IMR-90 (cell line): ENCODE measurements around the gene GOLT1A. TPM values are rescaled to one million over a fixed set of nuclear protein-coding genes. Genes with fewer than 3 reads are reported as not detected.

Experiments used
- ATAC-seq: fragments of 200-7000 bp; cut with Tn5 transposase; 2 replicates; pipeline ENCODE4 v1.9.1; 2020; ENCODE audit warnings: low read depth, mild to moderate bottlenecking, moderate library complexity
- BruUV-seq: library from RNA; stranded (reverse); fragments of 400-500 nt; replicated peaks from 2 replicates; lab custom pipeline; 2021; lab: Mats Ljungman, UMichigan
- CTCF ChIA-PET: fragments of 300-600 bp; formaldehyde crosslinking; extraction: SDS; loops from one replicate; lab custom pipeline; 2021; ENCODE audit warnings: antibody characterized with exemption; lab: Yijun Ruan, JAX
- POLR2A ChIA-PET: fragments of 300-600 bp; sonication (Branson Sonifier 250); formaldehyde crosslinking; loops from one replicate; lab custom pipeline; 2022; ENCODE audit warnings: antibody characterized with exemption; ENCODE audit not compliant: unreplicated experiment; lab: Charles Lee
- DNase-seq: peaks from one replicate; pipeline ENCODE4 v3.0.0; 2013
- H2AFZ ChIP-seq: replicated peaks from 2 replicates; pipeline ENCODE3; 2013; ENCODE audit warnings: low read length, mild to moderate bottlenecking; ENCODE audit not compliant: poor library complexity
- H2AK5ac ChIP-seq: 2 replicates; pipeline ENCODE4 v1.6.1; 2013; ENCODE audit warnings: low read depth, low read length, inconsistent platforms
- H2AK9ac ChIP-seq: replicated peaks from 2 replicates; pipeline ENCODE3; 2013; ENCODE audit warnings: mild to moderate bottlenecking, low read depth, low read length, moderate library complexity; ENCODE audit not compliant: poor library complexity
- H2BK120ac ChIP-seq: 2 replicates; pipeline ENCODE4 v1.6.1; 2013; ENCODE audit warnings: low read depth, low read length, inconsistent platforms
- H2BK15ac ChIP-seq: 3 replicates; pipeline ENCODE4 v1.6.1; 2013; ENCODE audit warnings: low read depth, low read length, inconsistent platforms
- H2BK20ac ChIP-seq: 2 replicates; pipeline ENCODE4 v1.6.1; 2013; ENCODE audit warnings: low read depth, mild to moderate bottlenecking, inconsistent platforms, low read length, moderate library complexity
- H2BK5ac ChIP-seq: 2 replicates; pipeline ENCODE4 v1.6.1; 2013; ENCODE audit warnings: mild to moderate bottlenecking, low read depth, low read length, inconsistent platforms; ENCODE audit not compliant: poor library complexity, severe bottlenecking
- H3K14ac ChIP-seq: replicated peaks from 2 replicates; pipeline ENCODE4 v1.6.1; 2013; ENCODE audit warnings: low read depth, low read length, inconsistent platforms
- H3K18ac ChIP-seq: 2 replicates; pipeline ENCODE4 v1.6.1; 2013; ENCODE audit warnings: low read depth, low read length, control low read depth
- H3K23ac ChIP-seq: 2 replicates; pipeline ENCODE4 v1.6.1; 2013; ENCODE audit warnings: low read depth, low read length, inconsistent platforms
- H3K27ac ChIP-seq: 2 replicates; pipeline ENCODE4 v1.5.1; 2013; ENCODE audit warnings: mild to moderate bottlenecking, control low read depth, low read length; ENCODE audit not compliant: insufficient read depth
- H3K27me3 ChIP-seq: 2 replicates; pipeline ENCODE4 v1.6.1; 2013; ENCODE audit warnings: low read length; ENCODE audit not compliant: control insufficient read depth, insufficient read depth
- H3K36me3 ChIP-seq: 2 replicates; pipeline ENCODE4 v1.6.1; 2013; ENCODE audit warnings: low read length, mixed read lengths; ENCODE audit not compliant: control insufficient read depth, insufficient read depth
- H3K4ac ChIP-seq: 2 replicates; pipeline ENCODE4 v1.6.1; 2013; ENCODE audit warnings: low read depth, low read length, inconsistent platforms
- H3K4me1 ChIP-seq: 2 replicates; pipeline ENCODE4 v1.6.1; 2013; ENCODE audit warnings: low read length, mixed read lengths; ENCODE audit not compliant: control insufficient read depth, insufficient read depth
- H3K4me2 ChIP-seq: 2 replicates; pipeline ENCODE4 v1.6.1; 2013; ENCODE audit warnings: low read depth, mild to moderate bottlenecking, control low read depth, low read length, moderate library complexity
- H3K4me3 ChIP-seq: 2 replicates; pipeline ENCODE4 v1.5.1; 2013; ENCODE audit warnings: low read depth, mild to moderate bottlenecking, control low read depth, low read length, moderate library complexity; ENCODE audit not compliant: insufficient read depth
- H3K56ac ChIP-seq: 2 replicates; pipeline ENCODE4 v1.6.1; 2013; ENCODE audit warnings: low read length, inconsistent platforms; ENCODE audit not compliant: insufficient read depth; ENCODE audit errors: extremely low read depth
- H3K79me1 ChIP-seq, 2 experiments: 2 replicates each; pipeline ENCODE4 v1.6.1; 2013; ENCODE audit warnings: low read length in 2 of 2, inconsistent platforms in 1 of 2, low read depth in 1 of 2
- H3K9ac ChIP-seq: 2 replicates; pipeline ENCODE4 v1.6.1; 2013; ENCODE audit warnings: low read depth, low read length, control low read depth
- H3K9me1 ChIP-seq: 2 replicates; pipeline ENCODE4 v1.6.1; 2013; ENCODE audit warnings: low read length, inconsistent platforms; ENCODE audit not compliant: insufficient read depth
- H3K9me3 ChIP-seq: 2 replicates; pipeline ENCODE4 v1.6.1; 2013; ENCODE audit warnings: low read length; ENCODE audit not compliant: control insufficient read depth, insufficient read depth
- H4K20me1 ChIP-seq: 2 replicates; pipeline ENCODE4 v1.6.1; 2013; ENCODE audit warnings: low read length, inconsistent platforms; ENCODE audit not compliant: insufficient read depth
- H4K5ac ChIP-seq: 2 replicates; pipeline ENCODE4 v1.6.1; 2013; ENCODE audit warnings: mild to moderate bottlenecking, low read depth, low read length, control low read depth
- H4K8ac ChIP-seq, 2 experiments: 2 replicates each; pipeline ENCODE4 v1.6.1; 2013; ENCODE audit warnings: low read depth in 2 of 2, low read length in 2 of 2, control low read depth in 1 of 2, inconsistent platforms in 1 of 2
- H4K91ac ChIP-seq: 2 replicates; pipeline ENCODE4 v1.6.1; 2013; ENCODE audit warnings: low read depth, low read length, inconsistent platforms; ENCODE audit not compliant: insufficient read depth
- BHLHE40 ChIP-seq: fragments of 150-350 bp; IDR thresholded peaks from 2 replicates; pipeline ENCODE4 v1.6.1; 2016; ENCODE audit warnings: mild to moderate bottlenecking, low read depth, low read length
- CEBPB ChIP-seq: IDR thresholded peaks from 2 replicates; pipeline ENCODE4 v1.6.1; 2012; ENCODE audit warnings: low read depth, low read length, improper control_type of control experiment
- CHD1 ChIP-seq: IDR thresholded peaks from 2 replicates; pipeline ENCODE4 v1.6.1; 2012; ENCODE audit warnings: low read depth, low read length, improper control_type of control experiment
- FOS ChIP-seq: fragments of 150-350 bp; IDR thresholded peaks from 2 replicates; pipeline ENCODE4 v1.6.1; 2016; ENCODE audit warnings: low read depth, low read length
- MAFK ChIP-seq: IDR thresholded peaks from 2 replicates; pipeline ENCODE4 v1.6.1; 2012; ENCODE audit warnings: low read depth, low read length, improper control_type of control experiment
- NFE2L2 ChIP-seq: fragments of 150-350 bp; IDR thresholded peaks from 2 replicates; pipeline ENCODE4 v1.6.1; 2016; ENCODE audit warnings: low read depth, mild to moderate bottlenecking, low read length
- RAD21 ChIP-seq: IDR thresholded peaks from 2 replicates; pipeline ENCODE4 v1.6.1; 2012; ENCODE audit warnings: low read length, improper control_type of control experiment
- RCOR1 ChIP-seq: IDR thresholded peaks from 2 replicates; pipeline ENCODE4 v1.6.1; 2012; ENCODE audit warnings: mild to moderate bottlenecking, low read length, improper control_type of control experiment; ENCODE audit not compliant: insufficient replicate concordance
- RFX5 ChIP-seq: IDR thresholded peaks from 2 replicates; pipeline ENCODE4 v1.8.0; 2012; ENCODE audit warnings: low read depth, mild to moderate bottlenecking, low read length, moderate library complexity
- SMC3 ChIP-seq: fragments of 150-350 bp; IDR thresholded peaks from 2 replicates; pipeline ENCODE4 v1.6.1; 2016; ENCODE audit warnings: low read depth, mild to moderate bottlenecking, antibody characterized with exemption, low read length, moderate library complexity
- whole genome bisulfite sequencing, 2 experiments: methylation state at CpG; one replicate each; pipeline versions ENCODE4 v1.1.5 to v1.1.7; 2013; ENCODE audit warnings: missing lambda C conversion rate in 2 of 2; ENCODE audit not compliant: insufficient read length in 1 of 2; ENCODE audit errors: extremely low coverage in 2 of 2; 5-methylcytosine and 5-hydroxymethylcytosine counted together
- dilution Hi-C: fragments of 300-500 bp; cut with HindIII; formaldehyde crosslinking; loops from one replicate; pipeline ENCODE4 v1.14.3; 2018; ENCODE audit warnings: low sequenced_read_pairs; ENCODE audit not compliant: unreplicated experiment
- in situ Hi-C: fragments of 300-500 bp; cut with MboI; formaldehyde crosslinking; loops from 3 replicates; pipeline ENCODE4 v1.14.3; 2019; ENCODE audit warnings: low sequenced_read_pairs, inconsistent platforms, mixed read lengths
- intact Hi-C: fragments of 100-400 bp; cut with micrococcal nuclease; formaldehyde crosslinking; loops from 2 replicates; pipeline ENCODE4 v1.10.0; 2022
- polyA plus RNA-seq, 3 experiments: library from polyadenylated mRNA; depleted of rRNA; stranded (reverse); fragments of >200 nt; gene quantifications; 2 replicates each; pipeline ENCODE4 v1.2.3, GENCODE V29; 2012; ENCODE audit warnings: low replicate concordance in 1 of 3
- total RNA-seq: library from RNA; depleted of rRNA; stranded (reverse); fragments of >200 nt; gene quantifications from 2 replicates; pipeline ENCODE4 v1.2.3, GENCODE V29; 2012
- TF ChIP-seq, protein P1 (sequence below): conservative IDR thresholded peaks from 2 replicates; pipeline ENCODE4 v1.5.1; 2012; ENCODE audit warnings: mild to moderate bottlenecking, low read depth, low read length, improper control_type of control experiment
- TF ChIP-seq, protein P2 (sequence below): fragments of 150-350 bp; IDR thresholded peaks from 2 replicates; pipeline ENCODE4 v1.6.1; 2016; ENCODE audit warnings: low read depth, mild to moderate bottlenecking, low read length, moderate library complexity, borderline replicate concordance
- TF ChIP-seq, protein P3 (sequence below): fragments of 150-350 bp; IDR thresholded peaks from 2 replicates; pipeline ENCODE4 v1.6.1; 2017; ENCODE audit warnings: mild to moderate bottlenecking, antibody characterized with exemption, low read length, low read depth

The GOLT1A gene
- total and polyA plus RNA-seq, 2 of the 4 experiments (the other 2 are of a cell fraction), result 0.32 TPM; not detected in 1

DNA sequence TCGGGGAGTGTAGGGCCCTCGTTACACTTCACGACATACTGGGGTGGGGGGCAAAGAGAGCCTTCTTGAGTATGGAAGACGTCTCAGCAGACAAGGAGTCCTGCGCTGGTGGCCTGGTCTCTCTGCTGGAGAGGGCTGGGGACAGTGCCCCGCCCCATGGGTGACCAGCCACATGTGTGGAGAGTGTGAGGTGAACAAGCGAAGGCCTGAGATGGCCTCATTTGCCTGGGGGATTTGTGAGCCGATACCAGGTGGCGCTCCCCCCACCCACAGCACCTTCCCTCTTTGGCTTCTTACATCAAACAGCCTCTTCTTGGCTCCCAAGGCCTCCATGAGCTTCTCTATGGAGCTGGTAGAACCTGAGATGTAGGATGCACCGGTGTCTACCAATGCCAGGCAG is 57.9 kb downstream of the GOLT1A start:
- TF ChIP-seq BHLHE40 (no peak), NFE2L2 (no peak), FOS (no peak), MAFK (no peak), SMC3 (no peak), CHD1 (no peak), CEBPB (no peak), RAD21 (no peak), RFX5 (no peak), RCOR1 (no peak)
- TF ChIP-seq, protein P1, sequence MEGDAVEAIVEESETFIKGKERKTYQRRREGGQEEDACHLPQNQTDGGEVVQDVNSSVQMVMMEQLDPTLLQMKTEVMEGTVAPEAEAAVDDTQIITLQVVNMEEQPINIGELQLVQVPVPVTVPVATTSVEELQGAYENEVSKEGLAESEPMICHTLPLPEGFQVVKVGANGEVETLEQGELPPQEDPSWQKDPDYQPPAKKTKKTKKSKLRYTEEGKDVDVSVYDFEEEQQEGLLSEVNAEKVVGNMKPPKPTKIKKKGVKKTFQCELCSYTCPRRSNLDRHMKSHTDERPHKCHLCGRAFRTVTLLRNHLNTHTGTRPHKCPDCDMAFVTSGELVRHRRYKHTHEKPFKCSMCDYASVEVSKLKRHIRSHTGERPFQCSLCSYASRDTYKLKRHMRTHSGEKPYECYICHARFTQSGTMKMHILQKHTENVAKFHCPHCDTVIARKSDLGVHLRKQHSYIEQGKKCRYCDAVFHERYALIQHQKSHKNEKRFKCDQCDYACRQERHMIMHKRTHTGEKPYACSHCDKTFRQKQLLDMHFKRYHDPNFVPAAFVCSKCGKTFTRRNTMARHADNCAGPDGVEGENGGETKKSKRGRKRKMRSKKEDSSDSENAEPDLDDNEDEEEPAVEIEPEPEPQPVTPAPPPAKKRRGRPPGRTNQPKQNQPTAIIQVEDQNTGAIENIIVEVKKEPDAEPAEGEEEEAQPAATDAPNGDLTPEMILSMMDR, result no peak
- TF ChIP-seq, protein P2, sequence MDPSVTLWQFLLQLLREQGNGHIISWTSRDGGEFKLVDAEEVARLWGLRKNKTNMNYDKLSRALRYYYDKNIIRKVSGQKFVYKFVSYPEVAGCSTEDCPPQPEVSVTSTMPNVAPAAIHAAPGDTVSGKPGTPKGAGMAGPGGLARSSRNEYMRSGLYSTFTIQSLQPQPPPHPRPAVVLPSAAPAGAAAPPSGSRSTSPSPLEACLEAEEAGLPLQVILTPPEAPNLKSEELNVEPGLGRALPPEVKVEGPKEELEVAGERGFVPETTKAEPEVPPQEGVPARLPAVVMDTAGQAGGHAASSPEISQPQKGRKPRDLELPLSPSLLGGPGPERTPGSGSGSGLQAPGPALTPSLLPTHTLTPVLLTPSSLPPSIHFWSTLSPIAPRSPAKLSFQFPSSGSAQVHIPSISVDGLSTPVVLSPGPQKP, result no peak
- TF ChIP-seq, protein P3, sequence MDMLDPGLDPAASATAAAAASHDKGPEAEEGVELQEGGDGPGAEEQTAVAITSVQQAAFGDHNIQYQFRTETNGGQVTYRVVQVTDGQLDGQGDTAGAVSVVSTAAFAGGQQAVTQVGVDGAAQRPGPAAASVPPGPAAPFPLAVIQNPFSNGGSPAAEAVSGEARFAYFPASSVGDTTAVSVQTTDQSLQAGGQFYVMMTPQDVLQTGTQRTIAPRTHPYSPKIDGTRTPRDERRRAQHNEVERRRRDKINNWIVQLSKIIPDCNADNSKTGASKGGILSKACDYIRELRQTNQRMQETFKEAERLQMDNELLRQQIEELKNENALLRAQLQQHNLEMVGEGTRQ, result no peak
- in situ Hi-C loops (loop anchor here (5.0 kb wide), 1 partner anchor 206 kb away; no protein-coding TSS in a partner anchor), intact Hi-C loops (no loop called here), dilution Hi-C loops (loop anchor here (25.0 kb wide), 1 partner anchor 231 kb away; no protein-coding TSS in a partner anchor)
- Histone ChIP-seq H3K9me1 (peaks cover 7% of the 10 kb centered on the region; the same call in 1 of the 2 replicates), H2AK9ac (no peak overlapping the region), H2BK5ac (no peak overlapping the region), H3K36me3 (no peaks in the 10 kb centered on the region), H4K8ac (no peak overlapping the region), H3K18ac (no peak overlapping the region), H2AK5ac (no peak overlapping the region), H4K5ac (no peak overlapping the region), H3K79me1 (peaks cover 0 to 9% of the 10 kb centered on the region in 2 experiments; a peak in 2 of 4 replicates), H3K56ac (no peak overlapping the region), H4K91ac (no peak overlapping the region), H3K27ac (no peak overlapping the region), H4K20me1 (no peaks in the 10 kb centered on the region), H2AFZ (no peak overlapping the region), H3K14ac (no peak overlapping the region), H3K4me2 (no peak overlapping the region), H3K4me3 (no peak overlapping the region), H2BK15ac (no peak overlapping the region), H3K23ac (no peak overlapping the region), H2BK20ac (no peak overlapping the region), H3K27me3 (peaks cover 10% of the 10 kb centered on the region; the same call in 1 of the 2 replicates), H3K4me1 (peaks cover 5% of the 10 kb centered on the region), H3K4ac (no peak overlapping the region), H3K9ac (no peak overlapping the region), H3K9me3 (no peaks in the 10 kb centered on the region), H2BK120ac (no peak overlapping the region)
- ChIA-PET POLR2A (no interaction called here), CTCF (no interaction called here)
- WGBS, 2 experiments, result 54% methylated on average over 3 of the region's 10 CpGs; no CpG with 5 or more reads in 1 of the 2 experiments
- DNase-seq (no peak), ATAC-seq (no peak)
- BruUV-seq, result no TSS peak
